HUES64 (cell line): ENCODE measurements around the gene C12orf76.

Experiments used
- H3K27ac ChIP-seq: 2 replicates; pipeline ENCODE4 v1.7.0; 2013; ENCODE audit warnings: low read depth, low read length, inconsistent platforms
- H3K27me3 ChIP-seq: 2 replicates; pipeline ENCODE4 v1.6.1; 2013; ENCODE audit warnings: mild to moderate bottlenecking, low read length; ENCODE audit not compliant: insufficient read depth
- H3K36me3 ChIP-seq: 2 replicates; pipeline ENCODE4 v1.6.1; 2013; ENCODE audit warnings: mild to moderate bottlenecking, low read length; ENCODE audit not compliant: insufficient read depth
- H3K4me1 ChIP-seq: 2 replicates; pipeline ENCODE4 v1.6.1; 2013; ENCODE audit warnings: mild to moderate bottlenecking, low read length, moderate library complexity; ENCODE audit not compliant: insufficient read depth
- H3K4me3 ChIP-seq: 2 replicates; pipeline ENCODE4 v1.5.1; 2013; ENCODE audit warnings: mild to moderate bottlenecking, low read length, moderate library complexity
- H3K9ac ChIP-seq: 2 replicates; pipeline ENCODE4 v1.6.1; 2013; ENCODE audit warnings: mild to moderate bottlenecking, low read depth, low read length
- H3K9me3 ChIP-seq: 2 replicates; pipeline ENCODE4 v1.6.1; 2013; ENCODE audit warnings: low read depth, low read length; ENCODE audit not compliant: insufficient read depth
- WGBS: fragments of 150-250, 120-280 bp; methylation state at CpG from one replicate; pipeline ENCODE4 v1.1.7; 2013; ENCODE audit warnings: missing lambda C conversion rate; 5-methylcytosine and 5-hydroxymethylcytosine counted together

C12orf76 gene

GRCh38 chr12:109994401-109995175 is 53.7 kb downstream of the C12orf76 start:
- peaks cover 11% of the 10 kb centered on the region; the same call in 1 of the 2 replicates for H3K4me1 ChIP-seq
- H3K36me3 ChIP-seq: peaks cover 10% of the 10 kb centered on the region
- no peak overlapping the region for H3K9ac ChIP-seq
- WGBS: 87% methylated on average over 6 of the region's 6 CpGs
- H3K4me3 ChIP-seq: peak overlapping the region; percentile 80
- no peaks in the 10 kb centered on the region for H3K9me3 ChIP-seq
- no peak overlapping the region for H3K27ac ChIP-seq
- H3K27me3 ChIP-seq: peaks cover under 1% of the 10 kb centered on the region; the same call in 1 of the 2 replicates

GRCh38 chr12:109993091-109993490 is 55.2 kb downstream of the C12orf76 start:
- Histone ChIP-seq H3K9me3 (no peaks in the 10 kb centered on the region), H3K4me3 (no peak overlapping the region), H3K4me1 (peaks cover 6% of the 10 kb centered on the region; the same call in 1 of the 2 replicates), H3K36me3 (peaks cover 22% of the 10 kb centered on the region), H3K27me3 (no peaks in the 10 kb centered on the region), H3K27ac (no peak overlapping the region), H3K9ac (no peak overlapping the region)
- 95% methylated on average over 2 of the region's 2 CpGs for WGBS

GRCh38 chr12:109991586-109991985 is 56.7 kb downstream of the C12orf76 start:
- no peak overlapping the region for H3K9ac ChIP-seq
- H3K4me1 ChIP-seq: peaks cover 6% of the 10 kb centered on the region; the same call in 1 of the 2 replicates
- WGBS: 97% methylated on average over 5 of the region's 5 CpGs
- no peaks in the 10 kb centered on the region for H3K9me3 ChIP-seq
- H3K27ac ChIP-seq: no peak overlapping the region
- peaks cover 31% of the 10 kb centered on the region for H3K36me3 ChIP-seq
- no peak overlapping the region for H3K4me3 ChIP-seq
- H3K27me3 ChIP-seq: no peaks in the 10 kb centered on the region
